ENCODE results near the gene ZDHHC17.

The ZDHHC17 gene

DNA sequence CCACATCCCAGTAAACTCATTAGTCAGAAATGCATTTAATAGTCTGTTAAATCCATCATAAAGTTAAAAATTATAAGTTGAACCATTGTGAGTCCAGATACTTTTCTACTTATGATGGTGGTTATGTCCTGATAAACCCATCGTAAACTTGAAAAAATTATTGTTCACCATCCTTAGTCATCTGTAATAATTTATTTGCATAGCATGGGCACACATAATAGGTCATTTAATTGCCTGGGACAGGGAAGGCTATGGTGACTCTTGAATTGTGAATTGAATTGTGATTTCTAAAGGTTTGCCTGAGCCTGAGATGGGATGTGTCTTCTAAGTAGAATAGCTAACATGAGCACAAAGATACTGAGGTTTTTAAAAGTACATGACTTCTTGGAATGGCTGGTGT, 21.5 kb downstream of the ZDHHC17 start:
- H3K27me3 ChIP-seq (ENCODE audit: insufficient read depth, low read depth, severe bottlenecking): no peaks in the 10 kb centered on the region
- H3K36me3 ChIP-seq: no peaks in the 10 kb centered on the region; the same call in 1 of the 2 replicates
- no peak overlapping the region for H3K4me3 ChIP-seq (ENCODE audit: low read depth, low read length)
- no peak for DNase-seq
- no peak overlapping the region for H3K27ac ChIP-seq
- no peak for TF ChIP-seq CTCF (IDR thresholded peaks at IDR 0.05; ENCODE audit: low read depth, low read length)
- H3K9me3 ChIP-seq (ENCODE audit: severe bottlenecking): no peaks in the 10 kb centered on the region

GRCh38 chr12:76786986-76787385, 23.1 kb downstream of the ZDHHC17 start:
- H3K9me3 ChIP-seq (ENCODE audit: severe bottlenecking): no peaks in the 10 kb centered on the region
- DNase-seq: no peak
- TF ChIP-seq CTCF (IDR thresholded peaks at IDR 0.05; ENCODE audit: low read depth, low read length): no peak
- no peak overlapping the region for H3K4me3 ChIP-seq (ENCODE audit: low read depth, low read length)
- H3K36me3 ChIP-seq: no peaks in the 10 kb centered on the region; the same call in 1 of the 2 replicates
- no peak overlapping the region for H3K27ac ChIP-seq
- H3K27me3 ChIP-seq (ENCODE audit: insufficient read depth, low read depth, severe bottlenecking): no peaks in the 10 kb centered on the region

- no peaks in the 10 kb centered on the region for H3K9me3 ChIP-seq (ENCODE audit: severe bottlenecking)
These were observed 23.8 kb downstream of the ZDHHC17 start for GRCh38 chr12:76787689-76788088.

DNA sequence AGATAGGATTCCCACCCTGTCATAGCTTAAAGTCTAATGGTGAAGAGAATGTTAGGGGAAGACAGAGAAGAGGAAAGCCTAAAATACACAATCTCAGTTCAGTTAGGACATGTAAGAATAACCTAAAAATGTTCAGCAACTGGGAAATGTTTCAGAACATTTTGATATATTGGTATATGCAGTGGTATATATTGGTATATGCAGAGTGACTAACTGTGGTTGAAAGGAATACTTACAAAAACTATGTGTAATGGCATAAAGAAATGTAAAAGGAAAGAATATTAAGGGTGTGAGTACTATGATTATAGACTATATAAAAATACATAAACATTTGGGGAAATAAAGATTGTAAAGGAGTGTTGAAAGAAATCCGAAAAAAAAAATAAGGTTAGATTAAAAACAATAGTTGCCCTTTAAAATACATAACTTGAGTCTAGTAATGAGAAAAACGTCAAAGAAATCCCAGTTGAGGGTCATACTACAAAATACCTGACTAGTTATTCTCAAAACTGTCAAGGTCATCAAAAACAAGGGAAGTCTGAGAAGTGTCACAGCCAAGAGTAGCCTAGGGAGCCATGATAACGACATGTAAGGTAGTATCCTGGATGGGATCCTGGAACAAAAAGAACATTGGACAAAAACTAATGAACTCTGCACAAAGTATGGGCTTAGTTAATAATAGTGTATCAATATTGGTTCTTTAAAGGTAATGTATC, 25.6 kb downstream of the ZDHHC17 start:
- no peak for TF ChIP-seq CTCF (IDR thresholded peaks at IDR 0.05; ENCODE audit: low read depth, low read length)
- Histone ChIP-seq H3K36me3 (no peaks in the 10 kb centered on the region), H3K27me3 (ENCODE audit: insufficient read depth, low read depth, severe bottlenecking) (no peaks in the 10 kb centered on the region), H3K4me3 (ENCODE audit: low read depth, low read length) (no peak overlapping the region), H3K9me3 (ENCODE audit: severe bottlenecking) (no peaks in the 10 kb centered on the region), H3K27ac (no peak overlapping the region)
- no peak for DNase-seq

More at GRCh38 chr12:76787689-76788088, 23.8 kb downstream of the ZDHHC17 start:
- no peak overlapping the region for H3K4me3 ChIP-seq (ENCODE audit: low read depth, low read length)
- no peak overlapping the region for H3K27ac ChIP-seq
- no peaks in the 10 kb centered on the region; the same call in 1 of the 2 replicates for H3K36me3 ChIP-seq
- H3K27me3 ChIP-seq (ENCODE audit: insufficient read depth, low read depth, severe bottlenecking): no peaks in the 10 kb centered on the region
- TF ChIP-seq CTCF (IDR thresholded peaks at IDR 0.05; ENCODE audit: low read depth, low read length): no peak
- DNase-seq: no peak

- Histone ChIP-seq H3K27me3 (ENCODE audit: insufficient read depth, low read depth, severe bottlenecking) (no peaks in the 10 kb centered on the region), H3K9me3 (ENCODE audit: severe bottlenecking) (no peaks in the 10 kb centered on the region), H3K4me3 (ENCODE audit: low read depth, low read length) (no peak overlapping the region), H3K36me3 (no peaks in the 10 kb centered on the region), H3K27ac (no peak overlapping the region)
- TF ChIP-seq CTCF (IDR thresholded peaks at IDR 0.05; ENCODE audit: low read depth, low read length): no peak
- DNase-seq: no peak
These were observed 26.9 kb downstream of the ZDHHC17 start for GRCh38 chr12:76790564-76791552.
